ENCODE data around the gene PLXNB1. TPM values are rescaled to one million over a fixed set of nuclear protein-coding genes. Genes with fewer than 3 reads are reported as not detected.

PLXNB1 gene
- total and polyA plus RNA-seq, 2 experiments from 2014 or later = 49.0 to 144 TPM

GRCh38 chr3:48477959-48478520 lies 48.2 kb upstream of the PLXNB1 start:
- DNase-seq (ENCODE audit: low spot score) = no peak

More at GRCh38 chr3:48477959-48478520, 48.2 kb upstream of the PLXNB1 start:
- H3K27me3 Mint-ChIP-seq (ENCODE audit: insufficient read depth, low read depth, poor library complexity) = peaks cover 22% of the 10 kb centered on the region
- TF ChIP-seq, protein P1, sequence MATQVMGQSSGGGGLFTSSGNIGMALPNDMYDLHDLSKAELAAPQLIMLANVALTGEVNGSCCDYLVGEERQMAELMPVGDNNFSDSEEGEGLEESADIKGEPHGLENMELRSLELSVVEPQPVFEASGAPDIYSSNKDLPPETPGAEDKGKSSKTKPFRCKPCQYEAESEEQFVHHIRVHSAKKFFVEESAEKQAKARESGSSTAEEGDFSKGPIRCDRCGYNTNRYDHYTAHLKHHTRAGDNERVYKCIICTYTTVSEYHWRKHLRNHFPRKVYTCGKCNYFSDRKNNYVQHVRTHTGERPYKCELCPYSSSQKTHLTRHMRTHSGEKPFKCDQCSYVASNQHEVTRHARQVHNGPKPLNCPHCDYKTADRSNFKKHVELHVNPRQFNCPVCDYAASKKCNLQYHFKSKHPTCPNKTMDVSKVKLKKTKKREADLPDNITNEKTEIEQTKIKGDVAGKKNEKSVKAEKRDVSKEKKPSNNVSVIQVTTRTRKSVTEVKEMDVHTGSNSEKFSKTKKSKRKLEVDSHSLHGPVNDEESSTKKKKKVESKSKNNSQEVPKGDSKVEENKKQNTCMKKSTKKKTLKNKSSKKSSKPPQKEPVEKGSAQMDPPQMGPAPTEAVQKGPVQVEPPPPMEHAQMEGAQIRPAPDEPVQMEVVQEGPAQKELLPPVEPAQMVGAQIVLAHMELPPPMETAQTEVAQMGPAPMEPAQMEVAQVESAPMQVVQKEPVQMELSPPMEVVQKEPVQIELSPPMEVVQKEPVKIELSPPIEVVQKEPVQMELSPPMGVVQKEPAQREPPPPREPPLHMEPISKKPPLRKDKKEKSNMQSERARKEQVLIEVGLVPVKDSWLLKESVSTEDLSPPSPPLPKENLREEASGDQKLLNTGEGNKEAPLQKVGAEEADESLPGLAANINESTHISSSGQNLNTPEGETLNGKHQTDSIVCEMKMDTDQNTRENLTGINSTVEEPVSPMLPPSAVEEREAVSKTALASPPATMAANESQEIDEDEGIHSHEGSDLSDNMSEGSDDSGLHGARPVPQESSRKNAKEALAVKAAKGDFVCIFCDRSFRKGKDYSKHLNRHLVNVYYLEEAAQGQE (IDR thresholded peaks at IDR 0.05; ENCODE audit: unreplicated experiment) = no peak
- TF ChIP-seq NANOG (IDR thresholded peaks at IDR 0.05; ENCODE audit: borderline replicate concordance) (no peak), POLR2AphosphoS5 (IDR thresholded peaks at IDR 0.05; ENCODE audit: low read depth) (no peak), ZNF331 (CRISPR knock-in tag; IDR thresholded peaks at IDR 0.05; ENCODE audit: low read depth) (no peak), CREB1 (CRISPR knock-in tag; IDR thresholded peaks at IDR 0.05; ENCODE audit: low read depth) (no peak), JUNB (IDR thresholded peaks at IDR 0.05; ENCODE audit: unreplicated experiment) (no peak), ZNF114 (CRISPR knock-in tag; IDR thresholded peaks at IDR 0.05) (no peak), STAT1 (IDR thresholded peaks at IDR 0.05; ENCODE audit: unreplicated experiment) (no peak), EZH2phosphoT487 (IDR thresholded peaks at IDR 0.05; ENCODE audit: unreplicated experiment) (no peak), EZH2 (IDR thresholded peaks at IDR 0.05; ENCODE audit: low read depth, unreplicated experiment) (no peak), CTCF (conservative IDR thresholded peaks at IDR 0.05; ENCODE audit: low read depth in 2 of 2) (no peak)
- TF ChIP-seq, protein P2, sequence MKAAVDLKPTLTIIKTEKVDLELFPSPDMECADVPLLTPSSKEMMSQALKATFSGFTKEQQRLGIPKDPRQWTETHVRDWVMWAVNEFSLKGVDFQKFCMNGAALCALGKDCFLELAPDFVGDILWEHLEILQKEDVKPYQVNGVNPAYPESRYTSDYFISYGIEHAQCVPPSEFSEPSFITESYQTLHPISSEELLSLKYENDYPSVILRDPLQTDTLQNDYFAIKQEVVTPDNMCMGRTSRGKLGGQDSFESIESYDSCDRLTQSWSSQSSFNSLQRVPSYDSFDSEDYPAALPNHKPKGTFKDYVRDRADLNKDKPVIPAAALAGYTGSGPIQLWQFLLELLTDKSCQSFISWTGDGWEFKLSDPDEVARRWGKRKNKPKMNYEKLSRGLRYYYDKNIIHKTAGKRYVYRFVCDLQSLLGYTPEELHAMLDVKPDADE (IDR thresholded peaks at IDR 0.05) = no peak
- TF ChIP-seq, protein P3, sequence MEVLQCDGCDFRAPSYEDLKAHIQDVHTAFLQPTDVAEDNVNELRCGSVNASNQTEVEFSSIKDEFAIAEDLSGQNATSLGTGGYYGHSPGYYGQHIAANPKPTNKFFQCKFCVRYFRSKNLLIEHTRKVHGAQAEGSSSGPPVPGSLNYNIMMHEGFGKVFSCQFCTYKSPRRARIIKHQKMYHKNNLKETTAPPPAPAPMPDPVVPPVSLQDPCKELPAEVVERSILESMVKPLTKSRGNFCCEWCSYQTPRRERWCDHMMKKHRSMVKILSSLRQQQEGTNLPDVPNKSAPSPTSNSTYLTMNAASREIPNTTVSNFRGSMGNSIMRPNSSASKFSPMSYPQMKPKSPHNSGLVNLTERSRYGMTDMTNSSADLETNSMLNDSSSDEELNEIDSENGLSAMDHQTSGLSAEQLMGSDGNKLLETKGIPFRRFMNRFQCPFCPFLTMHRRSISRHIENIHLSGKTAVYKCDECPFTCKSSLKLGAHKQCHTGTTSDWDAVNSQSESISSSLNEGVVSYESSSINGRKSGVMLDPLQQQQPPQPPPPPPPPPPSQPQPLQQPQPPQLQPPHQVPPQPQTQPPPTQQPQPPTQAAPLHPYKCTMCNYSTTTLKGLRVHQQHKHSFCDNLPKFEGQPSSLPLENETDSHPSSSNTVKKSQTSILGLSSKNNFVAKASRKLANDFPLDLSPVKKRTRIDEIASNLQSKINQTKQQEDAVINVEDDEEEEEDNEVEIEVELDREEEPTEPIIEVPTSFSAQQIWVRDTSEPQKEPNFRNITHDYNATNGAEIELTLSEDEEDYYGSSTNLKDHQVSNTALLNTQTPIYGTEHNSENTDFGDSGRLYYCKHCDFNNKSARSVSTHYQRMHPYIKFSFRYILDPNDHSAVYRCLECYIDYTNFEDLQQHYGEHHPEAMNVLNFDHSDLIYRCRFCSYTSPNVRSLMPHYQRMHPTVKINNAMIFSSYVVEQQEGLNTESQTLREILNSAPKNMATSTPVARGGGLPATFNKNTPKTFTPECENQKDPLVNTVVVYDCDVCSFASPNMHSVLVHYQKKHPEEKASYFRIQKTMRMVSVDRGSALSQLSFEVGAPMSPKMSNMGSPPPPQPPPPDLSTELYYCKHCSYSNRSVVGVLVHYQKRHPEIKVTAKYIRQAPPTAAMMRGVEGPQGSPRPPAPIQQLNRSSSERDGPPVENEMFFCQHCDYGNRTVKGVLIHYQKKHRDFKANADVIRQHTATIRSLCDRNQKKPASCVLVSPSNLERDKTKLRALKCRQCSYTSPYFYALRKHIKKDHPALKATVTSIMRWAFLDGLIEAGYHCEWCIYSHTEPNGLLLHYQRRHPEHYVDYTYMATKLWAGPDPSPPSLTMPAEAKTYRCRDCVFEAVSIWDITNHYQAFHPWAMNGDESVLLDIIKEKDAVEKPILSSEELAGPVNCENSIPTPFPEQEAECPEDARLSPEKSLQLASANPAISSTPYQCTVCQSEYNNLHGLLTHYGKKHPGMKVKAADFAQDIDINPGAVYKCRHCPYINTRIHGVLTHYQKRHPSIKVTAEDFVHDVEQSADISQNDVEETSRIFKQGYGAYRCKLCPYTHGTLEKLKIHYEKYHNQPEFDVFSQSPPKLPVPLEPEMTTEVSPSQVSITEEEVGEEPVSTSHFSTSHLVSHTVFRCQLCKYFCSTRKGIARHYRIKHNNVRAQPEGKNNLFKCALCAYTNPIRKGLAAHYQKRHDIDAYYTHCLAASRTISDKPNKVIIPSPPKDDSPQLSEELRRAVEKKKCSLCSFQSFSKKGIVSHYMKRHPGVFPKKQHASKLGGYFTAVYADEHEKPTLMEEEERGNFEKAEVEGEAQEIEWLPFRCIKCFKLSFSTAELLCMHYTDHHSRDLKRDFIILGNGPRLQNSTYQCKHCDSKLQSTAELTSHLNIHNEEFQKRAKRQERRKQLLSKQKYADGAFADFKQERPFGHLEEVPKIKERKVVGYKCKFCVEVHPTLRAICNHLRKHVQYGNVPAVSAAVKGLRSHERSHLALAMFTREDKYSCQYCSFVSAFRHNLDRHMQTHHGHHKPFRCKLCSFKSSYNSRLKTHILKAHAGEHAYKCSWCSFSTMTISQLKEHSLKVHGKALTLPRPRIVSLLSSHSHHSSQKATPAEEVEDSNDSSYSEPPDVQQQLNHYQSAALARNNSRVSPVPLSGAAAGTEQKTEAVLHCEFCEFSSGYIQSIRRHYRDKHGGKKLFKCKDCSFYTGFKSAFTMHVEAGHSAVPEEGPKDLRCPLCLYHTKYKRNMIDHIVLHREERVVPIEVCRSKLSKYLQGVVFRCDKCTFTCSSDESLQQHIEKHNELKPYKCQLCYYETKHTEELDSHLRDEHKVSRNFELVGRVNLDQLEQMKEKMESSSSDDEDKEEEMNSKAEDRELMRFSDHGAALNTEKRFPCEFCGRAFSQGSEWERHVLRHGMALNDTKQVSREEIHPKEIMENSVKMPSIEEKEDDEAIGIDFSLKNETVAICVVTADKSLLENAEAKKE (CRISPR knock-in tag; IDR thresholded peaks at IDR 0.05) = no peak
- Histone ChIP-seq H3K4me1 (ENCODE audit: insufficient read depth) (peaks cover 13% of the 10 kb centered on the region), H3F3A (replicated peaks; ENCODE audit: low read depth) (peaks cover 10% of the 10 kb centered on the region; the same call in 1 of the 2 replicates), H3K79me2 (replicated peaks; ENCODE audit: insufficient read depth) (no peaks in the 10 kb centered on the region), H3K4me3 (no peak overlapping the region), H3K27ac (ENCODE audit: low read depth) (no peak overlapping the region), H3K27me3 (ENCODE audit: insufficient read depth) (no peaks in the 10 kb centered on the region), H2AFZ (no peak overlapping the region), H3K4me2 (no peak overlapping the region), H3K9me2 (ENCODE audit: insufficient read depth) (no peaks in the 10 kb centered on the region), H4K20me1 (replicated peaks; ENCODE audit: insufficient read depth) (no peaks in the 10 kb centered on the region), H3K36me3 (ENCODE audit: insufficient read depth) (no peaks in the 10 kb centered on the region; the same call in 1 of the 2 replicates)
- peak overlapping the region; percentile 54; the same call in 1 of the 2 replicates for H3K27ac Mint-ChIP-seq
- peaks cover 4% of the 10 kb centered on the region; the same call in 2 of the 3 replicates for H3K9me3 Mint-ChIP-seq
- peaks cover 12% of the 10 kb centered on the region for H3K36me3 Mint-ChIP-seq (ENCODE audit: low read depth)
- ATAC-seq = no peak
- H3K4me1 Mint-ChIP-seq = peaks cover 34% of the 10 kb centered on the region
- H3K4me3 Mint-ChIP-seq = no peak overlapping the region

Measured in GM23338 (cell line).